Measurements from ENCODE around the gene APOBEC3F.
"Not testable (repeated sequence)": the region's sequence is repeated elsewhere in the genome, so short reads cannot be mapped to it uniquely, and the experiment has no call there.

Gene APOBEC3F

DNA sequence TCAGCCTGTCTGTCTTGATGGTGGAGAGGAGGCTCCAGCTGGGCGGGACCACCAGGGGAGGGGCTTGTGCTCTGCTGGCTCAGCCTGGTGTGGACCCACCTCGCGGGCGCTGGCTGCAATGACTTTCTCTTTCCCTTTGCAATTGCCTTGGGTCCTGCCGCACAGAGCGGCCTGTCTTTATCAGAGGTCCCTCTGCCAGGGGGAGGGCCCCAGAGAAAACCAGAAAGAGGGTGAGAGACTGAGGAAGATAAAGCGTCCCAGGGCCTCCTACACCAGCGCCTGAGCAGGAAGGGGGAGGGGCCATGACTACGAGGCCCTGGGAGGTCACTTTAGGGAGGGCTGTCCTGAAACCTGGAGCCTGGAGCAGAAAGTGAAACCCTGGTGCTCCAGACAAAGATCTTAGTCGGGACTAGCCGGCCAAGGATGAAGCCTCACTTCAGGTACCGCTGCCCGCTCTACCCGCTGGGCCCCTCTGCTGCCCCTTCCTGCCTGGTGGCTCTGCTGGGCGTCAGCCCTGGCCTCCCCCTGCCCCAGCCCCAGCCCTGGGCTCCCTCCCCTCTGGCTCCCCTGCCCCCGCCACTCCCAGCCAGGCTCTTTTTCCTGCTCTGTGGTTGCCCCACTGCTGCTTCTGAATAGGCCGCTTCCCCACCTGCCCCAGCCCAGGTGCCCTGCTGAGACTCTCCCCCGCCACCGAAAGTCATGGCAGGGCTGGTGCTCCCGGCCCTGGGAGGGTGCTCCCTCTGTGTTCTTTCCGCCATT is at the start of gene APOBEC3F:
APOBEC3F (plus strand) TSS at position 327 of the 759 bp plus-strand sequence; CDS start at position 424, 97 bp downstream.
- DNase-seq = not testable (repeated sequence)

DNA sequence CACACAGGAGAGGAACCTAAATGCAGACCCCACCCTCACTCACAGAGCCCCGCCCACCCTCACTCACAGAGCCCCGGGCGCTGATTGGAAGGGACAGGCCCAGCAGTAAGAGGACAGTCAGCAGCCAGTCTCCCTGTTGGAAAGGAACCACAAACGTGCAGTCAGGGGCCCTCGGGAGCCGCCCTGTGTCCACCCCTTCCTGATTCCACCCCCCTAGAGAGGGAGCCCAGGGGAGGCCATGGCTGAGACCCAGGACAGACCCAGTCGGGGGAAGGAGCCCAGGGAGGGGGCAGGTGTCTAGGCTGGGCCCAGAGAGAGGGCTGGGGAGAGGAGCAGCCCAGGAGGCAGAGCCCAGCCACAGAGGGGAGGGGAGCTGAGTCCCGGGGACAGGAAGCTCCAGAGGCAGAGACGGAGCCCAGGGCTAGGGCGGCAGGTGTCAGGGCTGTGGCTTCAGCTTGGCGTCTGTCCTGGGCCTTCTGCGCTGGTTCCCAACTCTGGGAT is 47.7 kb upstream of the APOBEC3F start:
- peak in 1 of 2 experiments; percentile 2 for DNase-seq

- DNase-seq = no peak
Observed at GRCh38 chr22:38996105-38996504, 44.6 kb upstream of the APOBEC3F start.

GRCh38 chr22:38997518-38997917 is 43.1 kb upstream of the APOBEC3F start:
- no peak for DNase-seq

- peak; percentile 41 to 72 for DNase-seq
Observed at GRCh38 chr22:39003165-39003638, 37.5 kb upstream of the APOBEC3F start.

GRCh38 chr22:39007177-39007576 is 33.5 kb upstream of the APOBEC3F start:
- DNase-seq = no peak

- not testable (repeated sequence) for DNase-seq
Observed at GRCh38 chr22:39008271-39008850, 32.3 kb upstream of the APOBEC3F start.

DNA sequence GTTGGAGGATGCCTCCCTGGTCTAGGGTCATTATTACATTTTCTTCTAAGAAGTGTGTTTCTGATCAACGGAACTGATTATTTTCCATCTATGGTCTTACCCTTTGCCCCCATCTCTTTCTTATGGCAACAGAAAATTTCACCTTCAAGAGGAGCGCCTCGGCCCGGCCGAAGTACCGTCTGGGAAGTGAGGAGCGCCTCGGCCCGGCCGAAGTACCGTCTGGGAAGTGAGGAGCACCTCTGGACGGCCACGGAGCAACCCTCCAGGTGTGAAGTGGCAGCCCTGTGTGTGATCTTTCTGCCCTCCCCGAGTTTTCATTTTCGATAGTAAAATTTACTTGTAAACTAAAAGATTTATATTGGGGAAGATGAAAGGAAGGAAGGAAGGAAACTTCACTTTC is 29.7 kb upstream of the APOBEC3F start:
- DNase-seq = no peak

DNA sequence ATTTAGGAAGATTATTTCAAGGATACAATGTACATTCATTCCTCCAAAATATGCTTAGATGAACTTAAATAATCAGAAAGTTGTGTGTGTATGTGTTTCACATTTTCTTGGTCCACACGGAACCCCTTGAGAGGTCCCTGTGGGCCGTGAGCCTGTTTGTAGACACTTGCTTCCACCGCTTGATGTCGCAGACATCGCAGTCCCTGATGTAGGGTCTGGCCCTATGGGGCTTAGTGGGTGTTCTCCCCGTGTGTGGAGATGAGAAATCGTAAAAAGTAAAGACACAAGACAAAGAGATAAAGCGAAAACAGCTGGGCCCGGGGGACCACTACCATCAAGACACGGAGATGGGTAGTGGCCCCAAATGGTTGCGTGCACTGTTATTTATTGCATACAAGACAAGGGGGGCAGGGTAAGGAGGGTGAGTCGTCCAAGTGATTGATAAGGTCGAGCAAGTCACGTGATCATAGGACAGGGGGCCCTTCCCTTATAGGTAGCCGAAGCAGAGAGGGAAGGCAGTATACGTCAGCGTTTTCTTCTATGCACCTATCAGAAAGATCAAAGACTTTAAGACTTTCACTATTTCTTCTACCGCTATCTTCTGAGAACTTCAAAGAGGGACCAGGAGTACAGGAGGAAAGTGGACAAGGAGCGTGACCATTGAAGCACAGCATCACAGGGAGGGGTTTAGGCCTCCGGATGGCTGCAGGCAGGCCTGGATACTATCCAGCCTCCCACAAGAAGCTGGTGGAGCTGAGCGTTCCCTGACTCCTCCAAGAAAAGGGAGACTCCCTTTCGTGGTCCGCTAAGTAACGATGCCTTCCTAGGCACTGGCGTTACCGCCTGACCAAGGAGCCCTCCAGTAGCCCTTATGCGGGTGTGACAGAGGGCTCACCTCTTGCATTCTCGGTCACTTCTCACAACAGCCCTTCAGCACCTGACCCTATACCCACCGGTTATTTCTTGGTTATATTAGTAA is 27.8 kb upstream of the APOBEC3F start:
- no peak for DNase-seq

GRCh38 chr22:39013561-39013941 is 27.1 kb upstream of the APOBEC3F start:
- DNase-seq = not testable (repeated sequence)

DNA sequence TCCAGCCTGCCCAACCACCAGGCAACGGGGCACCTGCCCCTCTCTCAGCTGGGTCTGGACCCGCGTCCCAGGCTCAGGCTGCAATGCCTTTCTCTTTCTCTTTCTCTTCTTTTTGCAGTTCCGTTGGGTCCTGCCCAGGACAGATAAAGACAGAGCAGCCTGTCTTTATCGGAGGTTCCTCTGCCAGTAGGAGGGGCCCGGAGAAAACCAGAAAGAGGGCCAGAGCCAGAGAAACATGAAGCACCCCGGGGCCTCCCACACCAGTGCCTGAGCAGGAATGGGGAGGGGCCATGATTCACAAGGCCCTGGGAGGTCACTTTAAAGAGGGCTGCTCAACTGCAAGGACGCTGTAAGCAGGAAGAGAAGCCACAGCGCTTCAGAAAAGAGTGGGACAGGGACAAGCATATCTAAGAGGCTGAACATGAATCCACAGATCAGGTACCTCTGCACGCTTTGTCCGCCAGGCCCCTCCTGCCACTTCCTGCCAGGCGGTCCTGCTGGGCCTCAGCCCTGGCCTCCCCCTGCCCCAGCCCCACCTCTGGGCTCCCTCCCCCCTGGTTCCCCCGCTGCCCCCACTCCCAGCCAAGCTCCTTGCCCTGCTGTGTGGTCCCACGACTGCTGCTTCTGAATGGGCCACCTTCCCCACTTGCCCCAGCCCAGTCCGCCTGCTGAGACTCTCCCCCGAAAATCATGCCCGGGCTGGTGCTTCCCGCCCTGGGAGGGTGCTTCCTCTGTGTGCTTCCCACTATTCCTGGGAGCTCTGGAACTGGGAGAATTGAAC is 26.5 kb upstream of the APOBEC3F start, which contains the start of gene APOBEC3C:
APOBEC3C (plus strand) TSS at position 316 of the 781 bp plus-strand sequence; CDS start at position 422, 106 bp downstream.
- no peak for DNase-seq

GRCh38 chr22:39014723-39015121 is 25.9 kb upstream of the APOBEC3F start:
- not testable (repeated sequence) for DNase-seq

GRCh38 chr22:39016592-39016991 is 24.1 kb upstream of the APOBEC3F start:
- no peak for DNase-seq

DNA sequence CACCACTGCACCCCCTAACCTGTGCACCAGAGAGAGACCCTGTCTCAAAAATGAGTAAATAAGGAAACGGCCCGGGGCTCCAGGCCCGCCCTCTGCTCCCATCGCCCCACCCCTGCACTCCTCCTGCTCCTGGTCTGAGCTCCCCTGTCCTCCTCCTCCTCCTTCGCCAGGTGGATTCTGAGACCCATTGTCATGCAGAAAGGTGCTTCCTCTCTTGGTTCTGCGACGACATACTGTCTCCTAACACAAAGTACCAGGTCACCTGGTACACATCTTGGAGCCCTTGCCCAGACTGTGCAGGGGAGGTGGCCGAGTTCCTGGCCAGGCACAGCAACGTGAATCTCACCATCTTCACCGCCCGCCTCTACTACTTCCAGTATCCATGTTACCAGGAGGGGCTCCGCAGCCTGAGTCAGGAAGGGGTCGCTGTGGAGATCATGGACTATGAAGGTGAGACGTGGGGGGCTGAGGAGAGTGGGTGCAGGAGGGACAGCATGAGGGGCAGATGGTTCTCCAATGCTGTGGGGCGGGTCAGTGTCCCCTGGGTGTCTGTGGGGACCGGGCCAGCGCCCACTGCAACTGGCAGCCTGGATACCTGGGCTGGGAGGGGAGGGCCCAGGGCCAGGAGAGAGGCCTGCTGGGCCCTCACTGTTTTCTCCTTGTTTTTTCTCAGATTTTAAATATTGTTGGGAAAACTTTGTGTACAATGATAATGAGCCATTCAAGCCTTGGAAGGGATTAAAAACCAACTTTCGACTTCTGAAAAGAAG is 22.9 kb upstream of the APOBEC3F start:
- no peak for DNase-seq

GRCh38 chr22:39020021-39020651 is 20.5 kb upstream of the APOBEC3F start:
- DNase-seq = not testable (repeated sequence)

DNA sequence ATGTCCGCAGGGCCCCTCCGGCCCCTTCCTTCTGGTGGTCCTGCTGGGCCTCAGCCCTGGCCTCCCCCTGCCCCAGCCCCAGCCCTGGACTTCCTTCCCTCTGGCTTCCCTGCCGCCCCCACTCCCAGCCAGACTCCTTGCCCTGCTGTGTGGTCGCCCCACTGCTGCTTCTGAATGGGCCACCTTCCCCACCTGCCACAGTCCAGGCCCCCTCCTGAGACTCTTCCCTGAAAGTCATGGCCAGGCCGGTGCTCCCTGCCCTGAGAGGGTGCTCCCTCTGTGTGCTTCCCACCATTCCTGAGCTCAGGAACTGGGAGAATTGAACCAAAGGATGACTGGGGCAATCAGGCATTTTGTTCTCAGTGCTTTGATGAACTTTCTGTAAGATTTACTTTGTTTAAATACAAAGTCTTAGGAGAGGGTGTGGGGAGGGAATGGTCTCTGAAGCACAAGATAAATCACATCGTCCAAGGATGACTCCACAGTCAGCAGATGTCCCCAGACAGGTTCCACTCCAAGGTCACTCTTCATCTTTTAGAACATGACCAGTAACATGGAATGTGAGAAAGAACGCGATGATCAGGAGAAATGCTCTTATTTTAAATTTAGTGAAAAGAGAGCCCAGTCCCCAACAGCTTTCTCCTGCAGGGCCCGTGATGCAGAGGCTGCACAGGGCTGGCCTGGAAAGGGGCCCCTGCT is 19.0 kb upstream of the APOBEC3F start:
- no peak for DNase-seq

GRCh38 chr22:39024519-39025308 is 15.9 kb upstream of the APOBEC3F start:
- DNase-seq = no peak

GRCh38 chr22:39026509-39027150 is 14.0 kb upstream of the APOBEC3F start:
- DNase-seq = no peak

DNA sequence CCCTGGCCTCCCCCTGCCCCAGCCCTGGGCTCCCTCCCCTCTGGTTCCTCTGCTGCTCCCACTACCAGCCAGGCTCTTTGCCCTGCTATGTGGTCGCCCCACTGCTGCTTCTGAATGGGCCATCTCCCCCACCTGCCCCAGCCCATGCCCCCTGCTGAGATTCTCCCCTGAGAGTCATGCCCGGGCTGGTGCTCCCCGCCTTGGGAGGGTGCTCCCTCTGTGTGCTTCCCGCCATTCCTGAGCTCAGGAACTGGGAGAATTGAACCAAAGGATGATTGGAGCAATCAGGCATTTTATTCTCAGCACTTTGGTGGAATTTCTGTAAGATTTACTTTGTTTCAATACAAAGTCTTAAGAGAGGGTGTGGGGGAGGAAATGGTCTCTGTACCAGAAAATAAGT is 12.9 kb upstream of the APOBEC3F start:
- DNase-seq = no peak
